HG03342 (cell line): ENCODE results near the gene NELFB.
A peak's percentile ranks its signal among the peaks of the same experiment; 100 is the strongest.
"Not testable (repeated sequence)": the region's sequence is repeated elsewhere in the genome, so short reads cannot be mapped to it uniquely, and the experiment has no call there.

Source experiments
- ATAC-seq: cut with Tn5 transposase; IDR thresholded peaks from one replicate; pipeline ENCODE4 v1.9.1; 2021; ENCODE audit warnings: mild to moderate bottlenecking, moderate library complexity; ENCODE audit not compliant: unreplicated experiment

Gene NELFB

GRCh38 chr9:137247135-137247915 is 7.8 kb upstream of the NELFB start:
- ATAC-seq, result no peak

DNA sequence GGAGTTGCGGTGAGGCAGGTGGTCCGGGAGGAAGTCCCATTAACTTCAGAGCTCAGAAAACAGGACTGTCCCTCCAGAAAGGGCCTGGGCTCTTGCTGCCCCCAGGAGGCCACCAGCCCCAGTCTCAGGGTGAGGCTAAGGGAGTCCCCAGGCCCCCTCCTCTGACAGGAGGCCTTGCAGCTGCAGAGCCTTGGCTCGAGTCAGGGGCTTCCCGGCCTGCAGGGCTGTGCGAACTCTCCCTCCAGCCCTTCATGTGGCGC is 7.3 kb upstream of the NELFB start:
- no peak for ATAC-seq

DNA sequence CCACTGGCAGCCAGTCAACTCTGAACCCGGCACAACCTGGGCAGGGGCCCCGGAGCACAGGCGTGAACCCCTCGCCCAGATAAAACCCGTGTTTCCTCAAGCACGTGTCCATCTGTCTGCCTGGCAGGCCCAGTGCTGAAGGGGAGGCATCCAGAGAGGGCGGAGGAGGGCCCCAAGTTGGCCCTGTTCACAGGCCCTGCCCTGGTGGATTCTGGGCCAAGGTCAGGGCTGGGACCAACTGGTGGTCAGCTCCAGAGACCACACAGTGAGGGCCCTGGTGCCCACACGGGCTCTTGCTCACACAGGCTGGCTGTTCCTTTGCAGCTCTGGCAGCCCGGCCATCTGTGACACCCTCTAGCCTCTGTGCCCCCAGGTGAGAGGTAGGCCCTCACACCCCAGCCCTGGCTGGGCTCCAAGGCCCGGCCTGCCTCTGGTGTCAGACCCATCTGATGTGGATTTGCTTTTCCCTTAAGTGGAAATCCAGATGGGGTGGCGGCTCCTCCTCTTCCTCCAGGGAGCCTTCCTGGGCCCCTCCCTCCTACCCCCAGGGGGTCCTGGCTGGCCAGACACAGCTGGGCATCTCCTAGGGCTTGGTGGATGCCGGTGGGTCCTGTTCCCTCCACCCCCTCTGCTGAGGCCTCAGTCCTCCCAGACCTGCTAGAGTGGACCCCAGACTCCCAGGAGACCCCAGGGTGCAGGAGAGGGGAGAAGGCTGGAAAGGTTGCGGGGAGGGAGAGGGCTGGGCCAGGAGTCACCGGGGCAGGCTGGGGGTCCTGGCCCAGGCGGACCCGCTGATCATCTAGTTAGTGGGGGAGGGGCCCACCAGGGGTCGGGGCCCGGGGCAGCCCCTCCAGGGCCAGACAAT is 4.6 kb upstream of the NELFB start:
- no peak for ATAC-seq

DNA sequence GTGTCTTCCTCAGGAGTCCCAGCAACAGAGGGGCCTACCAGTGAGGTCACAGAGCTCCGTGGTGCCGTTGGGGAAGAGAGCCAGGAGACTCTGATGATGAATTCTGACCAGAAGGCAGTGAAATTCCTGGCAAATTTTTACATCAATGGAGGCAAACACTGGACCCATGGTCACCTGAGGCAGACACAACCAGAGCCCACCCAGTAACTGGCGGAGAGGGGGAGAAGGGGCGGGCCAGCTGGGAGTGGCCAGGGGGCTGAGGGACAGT is 4.0 kb upstream of the NELFB start, which contains the start of gene STPG3:
STPG3 (plus strand) TSS at position 93 of the 268 bp plus-strand sequence; CDS start at position 94, 1 bp downstream.
- no peak for ATAC-seq

DNA sequence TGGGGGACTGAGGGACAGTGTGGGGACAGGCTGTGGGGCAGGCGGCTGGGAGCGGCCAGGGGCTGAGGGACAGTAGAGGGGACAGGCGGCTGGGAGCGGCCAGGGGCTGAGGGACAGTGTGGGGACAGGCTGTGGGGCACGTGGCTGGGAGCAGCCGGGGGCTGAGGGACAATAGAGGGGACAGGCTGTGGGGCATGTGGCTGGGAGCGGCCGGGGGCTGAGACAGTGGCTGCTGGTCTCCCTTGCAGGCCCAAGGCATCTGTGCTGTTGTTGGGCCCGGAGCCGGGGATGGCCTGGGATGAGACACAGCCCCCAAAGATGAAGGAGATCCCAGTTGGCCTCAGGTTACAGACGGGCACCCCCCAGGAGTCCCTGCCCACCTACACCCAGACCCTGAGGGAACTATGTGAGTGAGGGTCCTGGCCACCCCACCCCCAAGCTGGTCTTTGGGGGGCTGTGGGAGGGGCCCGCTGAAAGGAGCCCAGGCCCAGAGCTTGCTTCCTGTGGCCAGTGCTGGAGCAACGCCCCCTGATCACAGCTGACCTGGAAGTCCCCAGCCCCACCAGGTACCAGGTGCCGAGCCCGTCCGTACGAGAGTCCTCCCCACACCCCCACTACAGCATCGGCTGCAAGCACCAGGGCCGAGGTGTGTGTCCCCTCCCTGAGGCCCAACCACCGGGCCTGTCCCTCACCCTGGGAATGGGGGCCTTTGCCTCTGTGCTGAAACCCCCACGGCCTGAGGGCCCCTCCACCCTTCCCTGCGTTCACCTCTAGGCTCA is 3.4 kb upstream of the NELFB start:
- no peak for ATAC-seq

- no peak for ATAC-seq
Measured at GRCh38 chr9:137252555-137253506, 2.3 kb upstream of the NELFB start.

DNA sequence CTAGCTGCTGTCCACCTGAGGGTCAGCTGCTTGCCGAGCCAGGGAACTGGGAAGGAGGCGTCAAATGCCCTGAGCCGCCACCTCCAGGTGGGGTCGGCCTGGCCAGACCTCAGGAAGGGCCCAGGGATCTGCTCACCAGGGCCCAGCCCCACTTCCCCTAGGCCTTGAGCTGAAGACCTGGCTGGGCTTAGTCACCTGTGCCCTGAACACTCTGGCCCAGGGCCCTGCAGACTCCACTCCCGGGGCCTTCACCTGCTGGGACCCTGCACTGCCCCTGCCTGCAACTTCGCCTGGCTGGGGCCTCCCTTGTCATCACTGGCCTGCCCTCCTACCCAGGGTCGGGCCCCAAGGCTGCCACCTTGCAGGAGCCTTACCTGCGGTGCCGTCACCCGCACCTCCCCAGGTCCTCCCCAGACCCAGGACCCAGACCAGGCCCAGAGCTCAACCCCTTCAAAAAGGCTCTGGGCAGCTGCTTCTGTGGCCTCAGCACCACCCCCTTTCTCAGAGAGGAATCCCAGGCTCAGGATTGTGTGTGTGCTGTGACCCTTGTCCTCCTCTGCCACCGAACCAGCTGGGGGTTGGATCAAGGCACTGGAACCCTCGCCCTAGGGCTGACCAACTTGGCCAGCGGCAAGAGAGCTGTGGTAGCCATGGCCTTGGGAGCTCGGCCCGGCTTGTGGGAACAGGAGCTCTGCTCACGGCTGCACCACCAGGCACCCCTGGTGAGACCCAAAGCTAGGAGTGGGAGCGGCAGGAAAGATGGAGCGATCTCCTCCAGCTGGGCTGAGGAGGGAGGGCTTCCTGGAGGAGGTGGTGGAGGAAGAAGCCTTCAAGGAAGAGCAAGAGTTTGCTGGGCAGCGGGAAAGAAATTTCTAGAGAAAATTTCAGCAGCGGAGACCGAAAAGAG is 1.2 kb upstream of the NELFB start:
- no peak for ATAC-seq

GRCh38 chr9:137255448-137256114 is 454 bp downstream of the NELFB start:
- ATAC-seq, result peak; percentile 7

DNA sequence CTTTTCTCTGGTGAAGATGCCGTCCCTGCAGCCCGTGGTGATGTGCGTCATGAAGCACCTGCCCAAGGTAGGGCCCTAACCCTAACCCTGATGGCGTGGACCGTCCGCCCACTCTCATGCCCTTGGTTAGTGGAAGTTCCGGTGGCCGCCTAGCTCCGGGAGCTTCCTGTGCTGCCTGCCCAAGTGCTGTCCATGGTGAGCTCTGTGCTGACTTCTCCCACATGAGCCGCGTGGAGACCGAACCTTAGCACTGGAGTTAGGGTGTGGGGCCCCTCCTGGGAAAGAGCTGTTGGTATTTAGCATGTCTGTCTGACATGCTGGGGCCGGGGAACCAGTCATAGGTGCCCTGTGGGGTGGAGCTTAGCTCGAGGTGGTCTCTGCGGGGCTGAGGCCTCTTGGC is 1.2 kb downstream of the NELFB start:
- ATAC-seq, result no peak

- no peak for ATAC-seq
Measured at GRCh38 chr9:137256856-137257255, 1.7 kb downstream of the NELFB start.

DNA sequence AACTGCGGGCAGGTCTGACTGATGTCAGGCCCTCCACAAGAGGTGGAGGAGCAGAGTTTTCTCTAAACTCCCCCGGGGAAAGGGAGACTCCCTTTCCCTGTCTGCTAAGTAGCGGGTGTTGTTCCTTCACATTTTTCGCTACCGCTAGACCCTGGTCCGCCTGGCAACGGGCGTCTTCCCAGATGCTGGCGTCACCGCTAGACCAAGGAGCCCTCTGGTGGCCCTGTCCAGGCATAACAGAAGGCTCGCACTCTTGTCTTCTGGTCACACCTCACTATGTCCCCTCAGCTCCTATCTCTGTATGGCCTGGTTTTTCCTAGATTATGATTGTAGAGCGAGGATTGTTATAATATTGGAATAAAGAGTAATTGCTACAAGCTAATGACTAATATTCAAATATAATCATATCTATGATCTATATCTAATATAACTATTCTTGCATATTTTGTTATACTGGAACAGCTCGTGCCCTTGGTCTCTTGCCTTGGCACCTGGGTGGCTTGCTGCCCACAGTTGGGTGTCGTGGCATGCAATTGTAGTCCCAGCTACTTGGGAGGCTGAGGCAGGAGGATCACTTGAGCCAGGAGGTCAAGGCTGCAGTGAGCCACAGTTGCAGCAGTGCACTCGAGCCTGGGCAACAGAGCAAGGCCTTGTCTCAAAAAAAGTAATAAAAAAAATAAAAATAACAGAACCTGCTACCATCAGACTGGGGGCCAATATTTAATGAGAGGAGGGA is 7.2 kb downstream of the NELFB start:
- ATAC-seq, result not testable (repeated sequence)

DNA sequence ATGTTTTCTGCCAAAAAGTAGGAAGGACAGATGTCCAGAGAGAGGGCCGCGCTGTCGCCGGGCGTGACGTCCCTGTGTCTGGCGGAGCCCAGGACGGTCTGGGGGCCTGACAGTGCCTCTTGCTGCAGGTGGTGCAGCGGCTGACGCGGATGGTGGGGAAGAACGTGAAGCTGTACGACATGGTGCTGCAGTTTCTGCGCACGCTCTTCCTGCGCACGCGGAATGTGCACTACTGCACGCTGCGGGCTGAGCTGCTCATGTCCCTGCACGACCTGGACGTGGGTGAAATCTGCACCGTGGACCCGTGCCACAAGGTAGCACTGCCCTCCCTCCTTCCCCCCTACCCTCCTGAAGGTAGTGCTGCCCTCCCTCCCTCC is 7.8 kb downstream of the NELFB start:
- no peak for ATAC-seq

DNA sequence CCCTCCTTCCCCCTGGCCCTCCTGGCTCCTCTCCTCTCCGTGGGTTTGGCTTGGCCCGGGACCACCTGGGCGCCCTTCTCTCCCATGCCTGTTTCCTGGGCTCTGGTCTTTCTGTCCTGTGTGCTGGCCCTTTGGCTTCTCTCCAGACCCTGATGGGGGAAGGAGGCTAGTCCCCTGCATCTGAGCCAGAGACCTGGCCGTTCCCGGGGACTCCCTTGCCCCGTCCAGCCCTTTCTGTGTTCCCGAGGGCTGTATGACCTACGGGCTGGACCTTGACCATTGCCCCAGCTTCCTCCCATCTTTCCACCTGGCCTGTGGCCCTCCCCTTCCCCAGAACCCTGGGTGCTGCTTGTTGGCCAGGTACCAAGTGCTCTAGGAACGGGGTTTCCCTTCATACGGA is 8.4 kb downstream of the NELFB start:
- ATAC-seq, result no peak

DNA sequence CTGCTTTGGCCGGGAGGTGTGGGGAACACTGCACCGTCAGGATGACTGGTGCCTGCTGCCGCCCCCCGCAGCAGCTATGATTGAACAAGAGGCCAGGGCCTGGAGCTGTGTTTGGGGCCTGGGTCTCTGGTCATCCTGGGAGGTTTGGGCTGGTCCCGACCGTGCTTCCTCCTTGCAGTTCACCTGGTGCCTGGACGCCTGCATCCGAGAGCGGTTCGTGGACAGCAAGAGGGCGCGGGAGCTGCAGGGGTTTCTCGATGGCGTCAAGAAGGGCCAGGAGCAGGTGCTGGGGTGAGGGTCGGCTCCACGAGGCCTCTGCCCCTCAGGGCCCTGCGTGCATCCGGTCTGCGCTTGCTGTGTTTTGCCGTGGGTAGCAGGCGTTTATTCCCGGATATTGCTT is 8.9 kb downstream of the NELFB start:
- no peak for ATAC-seq

DNA sequence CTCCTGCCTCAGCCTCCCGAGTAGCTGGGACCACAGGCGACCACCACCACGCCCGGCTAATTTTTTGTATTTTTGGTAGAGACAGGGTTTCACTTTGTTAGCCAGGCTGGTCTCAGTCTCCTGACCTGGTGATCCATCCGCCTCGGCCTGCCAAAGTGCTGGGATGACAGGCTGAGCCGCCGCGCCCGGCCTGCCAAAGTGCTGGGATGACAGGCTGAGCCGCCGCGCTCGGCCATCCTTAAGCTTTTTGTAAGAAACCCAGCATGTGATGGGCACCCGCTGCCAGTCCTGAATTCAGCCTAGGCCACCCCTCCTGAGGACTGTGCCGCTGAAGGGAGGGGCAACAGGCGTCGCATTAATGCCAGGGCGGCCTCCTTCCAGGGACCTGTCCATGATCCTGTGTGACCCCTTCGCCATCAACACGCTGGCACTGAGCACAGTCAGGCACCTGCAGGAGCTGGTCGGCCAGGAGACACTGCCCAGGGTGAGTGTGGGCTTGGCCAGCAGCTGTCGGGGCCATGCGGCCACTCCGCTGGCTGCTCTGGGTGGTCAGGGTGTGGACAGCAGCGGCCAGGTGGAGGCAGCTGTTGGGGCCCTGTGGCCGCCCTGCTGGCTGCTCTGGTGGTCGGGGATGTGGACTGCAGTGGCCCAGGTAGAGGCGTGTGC is 10.5 kb downstream of the NELFB start:
- no peak for ATAC-seq

GRCh38 chr9:137266162-137266527 is 11.0 kb downstream of the NELFB start:
- no peak for ATAC-seq

DNA sequence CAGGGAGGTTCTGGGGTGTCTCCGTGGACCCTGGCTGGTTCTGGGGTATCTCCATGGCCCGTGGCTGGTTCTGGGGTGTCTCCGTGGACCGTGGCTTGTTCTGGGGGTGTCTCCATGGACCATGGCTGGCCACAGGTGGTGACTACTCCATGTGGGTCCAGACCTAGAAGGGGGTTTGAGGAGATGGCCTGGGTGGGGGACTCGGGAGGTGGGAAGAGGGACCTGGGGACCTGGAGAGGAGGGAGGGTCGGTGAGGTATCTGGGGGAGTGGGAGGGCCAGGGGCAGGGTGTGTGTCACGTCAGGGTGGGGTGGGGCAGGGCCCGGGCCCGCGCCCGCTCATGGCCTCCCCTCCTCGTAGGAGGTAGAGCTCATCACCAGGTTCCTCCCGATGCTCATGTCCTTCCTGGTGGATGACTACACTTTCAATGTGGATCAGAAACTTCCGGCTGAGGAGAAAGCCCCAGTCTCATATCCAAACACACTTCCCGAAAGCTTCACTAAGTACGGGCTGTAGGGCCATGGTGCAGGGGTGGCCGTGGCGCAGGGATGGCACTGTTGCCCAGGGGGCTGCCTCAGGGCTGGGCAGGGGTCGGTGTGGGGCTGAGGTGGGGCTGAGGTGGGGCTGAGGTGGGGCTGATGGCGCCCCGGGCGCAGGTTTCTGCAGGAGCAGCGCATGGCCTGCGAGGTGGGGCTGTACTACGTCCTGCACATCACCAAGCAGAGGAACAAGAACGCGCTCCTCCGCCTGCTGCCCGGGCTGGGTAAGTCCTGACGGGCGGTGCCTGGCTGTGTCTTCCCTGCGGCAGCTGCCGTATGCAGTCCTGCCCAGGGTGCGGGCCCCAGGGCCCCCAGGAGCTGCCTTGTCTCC is 11.7 kb downstream of the NELFB start:
- ATAC-seq, result no peak
